NCI-H2227 treated with DMSO at 0.1 percent for 48 hours (cell line): ENCODE measurements around the gene KARS1.
"Not testable (repeated sequence)": the region's sequence is repeated elsewhere in the genome, so short reads cannot be mapped to it uniquely, and the experiment has no call there.

Source experiments
- DNase-seq: peaks from one replicate; lab custom pipeline; 2025; lab: John Stamatoyannopoulos, UW

Gene KARS1

GRCh38 chr16:75624921-75625334 is 22.5 kb downstream of the KARS1 start:
- DNase-seq: no peak

- DNase-seq: peak; percentile 84
Observed at GRCh38 chr16:75622761-75623605, 24.5 kb downstream of the KARS1 start, which contains the start of gene ADAT1. Gene ADAT1, minus strand, starts transcription at chr16:75623281. Its CDS starts 2,482 bp downstream, at chr16:75620799.

GRCh38 chr16:75621170-75621477 is 26.3 kb downstream of the KARS1 start:
- DNase-seq: peak; percentile 25

GRCh38 chr16:75620326-75621169 is 26.9 kb downstream of the KARS1 start:
- no peak for DNase-seq

- no peak for DNase-seq
Observed at GRCh38 chr16:75618780-75619179, 28.7 kb downstream of the KARS1 start.

- no peak for DNase-seq
Observed at GRCh38 chr16:75617121-75617520, 30.3 kb downstream of the KARS1 start.

GRCh38 chr16:75616521-75617010 is 30.9 kb downstream of the KARS1 start:
- DNase-seq: no peak

GRCh38 chr16:75615619-75616018 is 31.8 kb downstream of the KARS1 start:
- no peak for DNase-seq

- no peak for DNase-seq
Observed at GRCh38 chr16:75614066-75614897, 33.2 kb downstream of the KARS1 start.

- no peak for DNase-seq
Observed at GRCh38 chr16:75606507-75606906, 41.0 kb downstream of the KARS1 start.

GRCh38 chr16:75603241-75603640 is 44.2 kb downstream of the KARS1 start:
- no peak for DNase-seq

- no peak for DNase-seq
Observed at GRCh38 chr16:75599452-75600277, 47.8 kb downstream of the KARS1 start.

- peak; percentile 6 for DNase-seq
Observed at GRCh38 chr16:75593825-75594820, 53.3 kb downstream of the KARS1 start.

- peak; percentile 51 for DNase-seq
Observed at GRCh38 chr16:75593308-75593707, 54.2 kb downstream of the KARS1 start.

GRCh38 chr16:75591927-75592326 is 55.5 kb downstream of the KARS1 start:
- DNase-seq: not testable (repeated sequence)

- peak; percentile 18 for DNase-seq
Observed at GRCh38 chr16:75590920-75591843, 56.3 kb downstream of the KARS1 start.

- no peak for DNase-seq
Observed at GRCh38 chr16:75589306-75589705, 58.2 kb downstream of the KARS1 start.

- DNase-seq: no peak
Observed at GRCh38 chr16:75588716-75589115, 58.7 kb downstream of the KARS1 start.

GRCh38 chr16:75584108-75584507 is 63.4 kb downstream of the KARS1 start:
- no peak for DNase-seq
